HG02885 (cell line): ENCODE measurements around the gene AKR7A2.

Experiments used
- ATAC-seq: cut with Tn5 transposase; IDR thresholded peaks from one replicate; pipeline ENCODE4 v1.9.1; 2021; ENCODE audit warnings: mild to moderate bottlenecking; ENCODE audit not compliant: unreplicated experiment, poor library complexity

The AKR7A2 gene

DNA sequence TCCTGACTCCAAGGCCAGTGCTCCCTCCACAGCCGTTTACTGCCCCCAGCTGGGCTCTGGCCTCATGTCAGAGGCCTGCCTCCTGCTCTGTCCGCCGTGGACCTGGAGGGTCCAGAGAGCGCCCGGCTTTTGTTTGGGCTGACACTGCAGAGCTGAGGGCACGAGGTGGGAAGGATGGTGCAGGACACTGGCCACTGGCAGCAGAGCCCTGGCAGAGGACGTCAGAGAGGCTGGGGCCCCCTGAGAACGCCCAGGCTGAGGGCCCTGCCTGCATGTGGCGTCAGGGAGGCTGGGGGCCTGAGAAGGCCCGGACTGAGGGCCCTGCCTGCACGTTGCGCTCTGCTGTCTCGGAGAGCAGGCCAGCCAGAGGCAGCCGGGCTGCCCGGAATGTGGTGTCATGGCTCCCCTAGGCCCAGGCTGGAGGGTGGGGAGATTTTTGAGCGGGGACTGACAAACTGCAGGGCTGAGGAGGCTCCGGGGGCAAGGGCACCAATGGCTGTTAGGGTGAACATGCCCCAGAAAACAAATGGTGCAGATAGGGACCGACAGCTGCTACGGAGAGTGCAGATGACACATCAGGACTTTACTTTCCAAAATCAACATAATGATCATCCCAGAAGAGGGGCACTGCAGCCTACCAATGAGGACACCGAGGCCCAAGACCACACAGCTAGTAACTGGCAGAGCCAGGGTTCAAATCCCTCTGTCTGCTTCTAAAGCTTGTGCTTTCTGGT, 31.8 kb upstream of the AKR7A2 start:
- no peak for ATAC-seq

DNA sequence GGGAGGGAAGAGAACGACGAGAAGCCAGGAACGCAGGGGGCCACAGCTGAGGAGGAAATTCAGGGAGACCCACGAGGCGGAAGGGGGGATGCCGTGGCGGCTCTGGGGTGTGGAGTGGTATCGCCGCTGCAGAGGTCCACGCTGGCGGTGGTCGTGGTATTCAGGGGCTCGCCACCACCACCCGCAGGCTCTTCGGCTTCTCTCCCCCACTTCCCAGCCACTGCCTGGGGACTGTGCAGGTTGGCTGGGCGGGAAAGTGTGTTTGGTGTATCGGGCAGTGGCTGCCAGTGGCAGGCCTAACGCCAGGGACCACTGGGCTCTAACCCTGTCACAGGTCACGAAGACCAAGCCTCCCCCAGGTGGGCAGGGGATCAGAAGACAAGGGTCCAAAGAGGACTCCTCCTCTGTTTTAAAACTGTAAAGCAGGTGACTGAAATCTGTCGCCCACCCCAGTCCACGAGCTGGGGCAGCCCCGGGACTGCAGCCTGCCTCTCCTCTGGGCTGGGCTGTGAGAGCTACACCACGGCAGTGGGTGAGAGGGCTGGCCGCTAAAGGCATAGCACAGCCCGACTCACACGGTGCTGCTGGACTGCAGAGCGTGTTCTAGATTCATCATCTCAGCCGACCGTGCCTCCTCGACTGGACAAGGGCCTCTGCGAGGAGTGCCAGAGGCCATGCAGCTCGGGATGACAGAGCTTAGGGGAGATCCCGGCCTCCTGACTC, 31.1 kb upstream of the AKR7A2 start:
- ATAC-seq = no peak

DNA sequence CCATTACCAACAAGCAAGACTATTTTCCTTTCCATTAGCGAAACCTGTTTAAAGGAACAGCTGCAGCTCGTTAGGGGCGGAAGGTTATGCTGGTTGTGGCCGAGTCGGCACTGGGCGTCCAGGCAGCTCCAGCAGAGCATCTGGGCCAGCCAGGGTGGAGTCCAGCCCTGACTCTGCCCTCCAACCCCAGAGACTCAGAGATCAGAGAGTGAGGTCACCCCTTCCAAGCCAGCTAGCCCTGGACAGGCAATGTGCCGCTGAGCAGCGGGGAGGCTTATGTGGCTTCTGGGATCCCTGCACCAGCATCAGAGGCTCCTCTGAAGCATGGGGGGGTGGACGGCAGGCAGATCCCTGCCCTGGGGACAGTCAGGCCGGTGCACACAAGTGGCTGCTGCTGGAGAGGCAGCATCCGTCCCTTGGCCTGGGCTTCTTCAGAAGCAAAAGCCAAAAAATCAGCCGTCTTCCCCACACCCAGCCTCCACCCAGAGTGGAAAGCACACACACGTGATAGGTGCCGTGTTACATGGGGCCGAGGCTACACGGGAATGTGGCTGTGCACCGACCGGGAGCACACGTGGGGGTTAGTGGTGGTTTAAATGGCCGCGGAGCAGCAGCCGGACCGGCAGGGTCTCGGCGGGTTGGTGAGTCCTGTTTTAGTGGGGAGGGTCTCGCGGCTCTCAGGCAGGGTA, 30.3 kb upstream of the AKR7A2 start:
- ATAC-seq = no peak

DNA sequence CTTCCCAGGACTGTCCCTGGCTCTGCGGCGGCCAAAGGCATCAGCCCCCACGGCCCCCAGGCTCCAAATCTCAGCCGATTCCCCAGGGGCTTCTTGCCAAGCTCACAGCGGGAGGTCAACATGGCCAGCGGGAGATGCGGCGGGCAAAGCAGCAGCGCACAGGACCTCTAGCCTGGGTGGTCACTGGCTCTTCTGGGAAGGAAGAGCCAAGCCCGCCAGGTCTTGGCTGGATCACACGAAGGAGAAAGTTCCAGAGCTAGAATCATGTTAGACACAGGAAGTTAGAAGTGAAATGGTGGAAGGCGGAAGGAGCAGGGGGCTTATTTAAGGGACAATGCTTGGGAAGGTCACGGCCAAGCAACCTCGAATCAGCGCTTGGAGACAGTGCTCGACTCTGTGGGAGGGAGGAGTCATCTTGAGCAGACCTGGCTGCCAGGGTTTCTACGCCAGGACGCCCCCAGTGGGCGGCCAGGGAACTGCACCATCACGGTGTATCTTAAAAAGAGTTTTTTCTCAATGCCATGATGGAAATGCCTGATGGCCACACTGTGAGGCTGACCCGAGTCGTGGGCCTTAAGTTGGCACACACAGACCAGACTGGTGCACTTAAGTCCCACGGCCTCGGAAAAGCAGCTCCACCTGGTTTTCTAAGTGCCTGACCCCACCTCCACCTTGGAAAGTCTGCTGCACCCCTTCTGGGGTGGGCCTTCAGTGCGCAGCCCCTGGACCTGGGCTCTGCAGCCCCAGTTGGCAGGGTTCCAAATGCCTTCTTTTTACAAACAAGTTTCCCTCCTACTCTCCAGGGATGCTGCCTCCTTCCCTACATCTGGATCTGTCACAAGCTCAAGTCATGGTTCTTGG, 29.5 kb upstream of the AKR7A2 start:
- ATAC-seq = no peak

- no peak for ATAC-seq
Measured at GRCh38 chr1:19340387-19340937, 28.5 kb upstream of the AKR7A2 start.

DNA sequence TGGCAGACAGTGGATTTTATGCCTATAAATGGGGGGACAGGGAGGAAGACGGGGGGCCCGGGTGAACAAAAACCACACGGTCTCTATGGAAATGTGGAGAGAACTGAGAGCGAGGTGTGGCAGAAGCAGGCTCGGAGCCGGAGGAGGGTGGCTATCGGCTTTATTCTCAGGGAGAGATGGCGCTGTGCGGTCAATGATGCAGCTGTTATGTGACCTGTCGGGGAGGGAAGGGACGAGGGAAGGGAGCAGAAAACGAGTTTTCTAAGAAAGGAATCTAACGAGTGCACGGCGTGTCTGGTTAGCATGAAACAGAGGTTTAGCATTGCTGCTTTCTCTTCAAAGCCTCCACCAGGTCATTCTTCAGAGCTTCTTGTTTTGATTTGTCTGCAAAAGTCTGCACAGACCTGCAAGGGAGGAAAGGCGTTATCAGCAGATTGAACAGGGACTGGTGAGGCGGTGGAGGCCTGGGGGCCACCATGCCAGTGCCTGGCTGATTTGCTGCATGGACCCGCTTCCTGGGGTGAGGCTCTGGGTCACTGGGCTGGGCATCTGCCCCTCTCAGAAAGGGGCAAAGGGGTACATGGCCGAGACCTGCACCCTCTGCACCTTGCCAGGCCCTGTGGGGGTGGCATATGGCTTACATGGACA, 27.4 kb upstream of the AKR7A2 start:
- no peak for ATAC-seq

- no peak for ATAC-seq
Measured at GRCh38 chr1:19338323-19338762, 26.4 kb upstream of the AKR7A2 start.

DNA sequence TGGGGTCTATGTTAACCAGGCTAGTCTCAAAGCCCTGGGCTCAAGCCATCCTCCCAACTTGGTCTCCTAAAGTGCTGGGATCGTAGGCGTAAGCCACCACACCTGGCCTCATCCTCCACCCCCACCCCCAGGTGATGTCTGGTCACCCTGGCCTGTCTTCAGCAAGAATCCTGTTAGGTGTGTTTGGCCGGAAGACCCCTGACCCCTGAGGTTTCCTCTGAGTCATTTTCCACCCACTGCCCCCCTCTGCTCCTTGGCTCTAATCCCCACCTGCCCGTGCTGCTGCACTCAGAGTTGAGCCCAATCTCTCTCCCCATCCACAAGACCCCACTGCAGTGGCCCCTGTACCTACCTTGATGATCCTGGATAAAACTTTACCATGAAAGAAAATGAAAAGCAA, 25.3 kb upstream of the AKR7A2 start:
- ATAC-seq = no peak

DNA sequence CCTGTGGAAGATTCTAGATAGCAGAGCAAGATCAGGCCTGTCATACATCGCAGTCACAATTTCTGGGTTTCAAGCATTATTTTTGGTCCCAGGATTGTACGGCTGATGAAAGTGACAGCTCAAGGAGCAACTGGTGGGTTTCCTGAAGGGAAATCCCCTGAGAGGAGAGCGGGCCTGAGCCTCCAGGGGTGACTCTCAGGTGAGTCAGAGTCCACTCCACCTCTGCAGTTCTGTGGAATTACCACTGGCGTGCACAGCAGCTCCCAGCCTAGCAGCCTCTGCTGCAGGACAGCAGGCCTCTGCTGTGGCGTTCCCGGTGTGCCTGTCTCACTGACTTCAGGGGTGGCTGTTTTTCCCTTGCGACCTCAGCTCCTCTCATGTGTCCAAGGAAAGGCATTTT, 24.6 kb upstream of the AKR7A2 start:
- no peak for ATAC-seq

DNA sequence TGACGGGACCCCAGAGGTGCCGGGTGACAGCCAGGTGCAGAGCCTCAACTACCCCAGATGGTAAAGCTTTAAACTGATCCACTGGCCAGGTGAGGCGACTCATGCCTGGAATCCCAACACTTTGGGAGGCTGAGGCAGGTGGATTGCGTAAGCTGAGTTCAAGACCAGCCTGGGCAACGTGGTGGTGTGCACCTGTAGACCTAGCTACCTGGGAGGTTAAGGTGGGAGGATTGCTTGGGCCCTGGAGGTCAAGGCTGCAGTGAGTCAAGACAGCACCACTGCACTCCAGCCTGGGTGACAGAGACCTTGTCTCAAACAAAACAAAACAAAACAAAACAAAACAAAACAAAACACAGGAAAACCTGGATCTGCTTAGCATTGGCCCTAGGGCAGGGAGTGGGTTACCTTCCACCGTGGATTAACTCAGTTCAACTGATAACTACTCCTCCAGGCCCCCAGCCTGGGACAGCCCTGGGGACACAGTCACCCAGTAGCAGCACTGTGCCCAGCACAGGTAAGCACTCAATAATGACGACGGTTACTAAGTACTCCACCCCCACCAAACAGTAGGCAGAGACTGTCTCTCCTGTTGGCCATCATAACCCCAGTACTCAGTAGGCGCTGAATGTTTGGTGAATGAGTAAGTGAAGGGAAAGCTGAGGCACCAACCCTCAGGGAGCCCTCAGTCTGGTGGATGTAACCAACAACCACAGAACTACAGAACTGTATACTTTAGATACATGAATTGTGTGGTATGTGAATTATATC, 21.8 kb upstream of the AKR7A2 start:
- ATAC-seq = no peak

- no peak for ATAC-seq
Measured at GRCh38 chr1:19332832-19333231, 20.9 kb upstream of the AKR7A2 start.

- no peak for ATAC-seq
Measured at GRCh38 chr1:19331262-19331878, 19.4 kb upstream of the AKR7A2 start.

DNA sequence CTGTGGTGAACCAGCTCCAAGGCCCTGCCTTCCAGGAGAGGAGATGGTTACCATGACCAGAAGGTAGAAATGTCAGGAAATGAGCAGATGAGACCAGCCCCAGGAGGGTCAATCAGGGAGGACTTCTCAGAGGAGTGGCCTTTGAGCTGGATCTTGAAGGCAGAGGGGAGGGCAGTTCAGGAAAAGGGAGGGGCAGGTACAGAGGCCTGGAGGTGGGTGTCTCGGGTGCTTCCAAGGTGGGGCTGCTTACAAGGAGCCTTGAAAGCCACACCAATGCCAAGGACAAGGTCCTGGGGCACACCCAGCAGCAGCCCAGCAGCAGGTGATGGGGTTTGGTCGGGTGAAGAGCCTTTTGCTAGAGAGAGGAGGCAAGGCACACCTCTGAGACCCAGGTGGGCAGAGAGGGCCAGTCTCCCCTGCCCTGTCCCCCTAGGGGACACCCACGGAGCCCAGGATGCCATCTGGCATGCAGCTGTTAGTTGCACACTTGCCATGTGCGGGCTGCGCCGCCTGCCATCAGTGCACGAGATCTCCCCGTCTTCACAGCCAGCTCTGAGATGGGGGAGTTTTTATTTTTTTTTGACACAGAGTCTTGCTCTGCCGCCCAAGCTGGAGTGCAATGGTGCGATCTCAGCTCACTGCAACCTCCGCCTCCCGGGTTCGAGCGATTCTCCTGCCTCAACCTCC, 18.6 kb upstream of the AKR7A2 start:
- no peak for ATAC-seq

- no peak for ATAC-seq
Measured at GRCh38 chr1:19329611-19330010, 17.7 kb upstream of the AKR7A2 start.

- no peak for ATAC-seq
Measured at GRCh38 chr1:19329188-19329587, 17.2 kb upstream of the AKR7A2 start.

- ATAC-seq = no peak
Measured at GRCh38 chr1:19328486-19328885, 16.5 kb upstream of the AKR7A2 start.

GRCh38 chr1:19327736-19328135, 15.8 kb upstream of the AKR7A2 start:
- ATAC-seq = no peak

DNA sequence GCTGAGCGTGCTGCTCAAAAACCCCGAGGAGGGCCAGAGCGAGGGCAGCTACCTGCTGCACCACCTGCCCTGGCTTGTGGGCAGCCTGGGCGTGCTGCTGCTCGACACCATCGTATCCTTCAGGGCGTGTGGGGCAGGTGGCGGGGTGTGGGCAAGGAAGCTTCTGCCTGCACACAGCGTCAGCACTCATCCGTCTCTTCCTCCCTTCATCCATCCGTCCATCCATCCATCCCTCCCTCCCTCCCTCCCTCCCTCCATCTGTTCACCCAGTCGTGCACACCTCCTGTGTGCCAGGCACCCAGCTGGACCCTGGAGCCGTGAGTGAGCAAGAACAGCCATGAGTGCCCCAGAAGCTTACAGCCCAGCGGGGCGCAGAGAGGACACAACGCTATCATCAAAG, 15.4 kb upstream of the AKR7A2 start:
- ATAC-seq = no peak
